Superior temporal gyrus (tissue), 1 donor: Measurements from ENCODE around the gene IGSF3.

ENCODE experiments used
- DNase-seq: peaks from one replicate; pipeline ENCODE4 v3.0.0-alpha.2; 2016; ENCODE audit errors: extremely low spot score

Gene IGSF3

GRCh38 chr1:116528329-116529083 lies 139.0 kb downstream of the IGSF3 start:
- no peak for DNase-seq

GRCh38 chr1:116525440-116525839 lies 142.1 kb downstream of the IGSF3 start:
- DNase-seq, result no peak
